Parathyroid adenoma (tissue), 2 donors: ENCODE measurements around the gene ASTN1.

ENCODE experiments used
- H2AFZ ChIP-seq: fragments of 300-600 bp; sonication (generic); one replicate; pipeline ENCODE4 v1.7.0; 2017; ENCODE audit warnings: antibody characterized with exemption, mild to moderate bottlenecking
- H3K27ac ChIP-seq: fragments of 300-600 bp; sonication (generic); one replicate; pipeline ENCODE4 v1.7.0; 2017
- H3K27me3 ChIP-seq: fragments of 300-600 bp; sonication (generic); one replicate; pipeline ENCODE4 v1.7.0; 2017; ENCODE audit warnings: low read length; ENCODE audit not compliant: control insufficient read depth, insufficient read depth
- H3K36me3 ChIP-seq: fragments of 300-600 bp; sonication (generic); one replicate; pipeline ENCODE4 v1.7.0; 2017; ENCODE audit warnings: low read length; ENCODE audit not compliant: control insufficient read depth, insufficient read depth
- H3K4me1 ChIP-seq: fragments of 300-600 bp; sonication (generic); one replicate; pipeline ENCODE4 v1.7.0; 2017; ENCODE audit warnings: control low read depth
- H3K4me2 ChIP-seq: fragments of 300-600 bp; sonication (generic); one replicate; pipeline ENCODE4 v1.7.0; 2017; ENCODE audit warnings: low read length
- H3K4me3 ChIP-seq: fragments of 300-600 bp; sonication (generic); one replicate; pipeline ENCODE4 v1.7.0; 2017; ENCODE audit warnings: low read depth, low read length
- H3K79me2 ChIP-seq: fragments of 300-600 bp; sonication (generic); one replicate; pipeline ENCODE4 v1.7.0; 2017; ENCODE audit warnings: control low read depth
- H3K9ac ChIP-seq: fragments of 300-600 bp; sonication (generic); one replicate; pipeline ENCODE4 v1.7.0; 2017; ENCODE audit warnings: mild to moderate bottlenecking
- H3K9me3 ChIP-seq: fragments of 300-600 bp; sonication (generic); one replicate; pipeline ENCODE4 v1.7.0; 2017; ENCODE audit warnings: low read length; ENCODE audit not compliant: control insufficient read depth
- TF ChIP-seq, protein P1 (sequence below): fragments of 300-600 bp; sonication (generic); IDR thresholded peaks from one replicate; pipeline ENCODE4 v1.7.0; 2017; ENCODE audit warnings: antibody characterized with exemption, mild to moderate bottlenecking
- donor health status: primary hyperparathyroidism.

Gene ASTN1

DNA sequence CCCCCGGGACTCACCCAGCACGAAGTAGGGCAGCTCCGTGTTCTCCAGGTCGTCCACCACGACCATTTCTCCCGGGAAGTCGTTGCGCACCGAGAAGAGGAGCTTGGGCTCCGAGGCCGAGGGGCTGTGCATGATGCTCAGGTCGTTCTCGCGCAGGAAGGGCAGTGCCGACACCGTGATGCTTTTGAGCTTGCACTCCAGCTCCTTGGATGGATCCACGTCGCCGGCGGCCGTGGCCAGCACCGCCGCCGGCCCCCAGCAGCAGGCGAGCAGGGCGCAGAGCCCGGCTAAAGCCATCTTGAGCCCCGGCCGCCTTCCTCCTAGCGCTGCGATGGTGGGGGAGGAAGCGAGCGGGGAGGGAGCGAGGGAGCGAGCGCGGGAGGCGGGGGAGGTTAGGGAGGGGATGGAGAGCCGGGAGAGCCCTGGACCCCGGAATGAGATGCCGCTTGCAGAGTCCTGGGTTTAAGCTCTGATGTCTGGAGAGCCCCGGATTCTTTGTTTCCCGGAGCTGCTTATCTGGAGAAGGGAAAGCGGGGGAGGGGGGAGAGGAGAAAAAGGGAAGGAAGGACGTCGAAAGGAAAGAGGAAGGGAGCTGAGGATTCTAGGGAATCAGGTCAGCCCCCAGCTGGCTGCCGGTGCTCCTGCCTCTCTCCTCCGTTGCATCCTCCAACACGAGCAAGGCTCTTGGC is at the start of gene ASTN1:
Gene ASTN1 (minus strand): TSS at position 333 of the 689 bp plus-strand sequence. CDS start 36 bp downstream, at position 297.
- TF ChIP-seq, protein P1, sequence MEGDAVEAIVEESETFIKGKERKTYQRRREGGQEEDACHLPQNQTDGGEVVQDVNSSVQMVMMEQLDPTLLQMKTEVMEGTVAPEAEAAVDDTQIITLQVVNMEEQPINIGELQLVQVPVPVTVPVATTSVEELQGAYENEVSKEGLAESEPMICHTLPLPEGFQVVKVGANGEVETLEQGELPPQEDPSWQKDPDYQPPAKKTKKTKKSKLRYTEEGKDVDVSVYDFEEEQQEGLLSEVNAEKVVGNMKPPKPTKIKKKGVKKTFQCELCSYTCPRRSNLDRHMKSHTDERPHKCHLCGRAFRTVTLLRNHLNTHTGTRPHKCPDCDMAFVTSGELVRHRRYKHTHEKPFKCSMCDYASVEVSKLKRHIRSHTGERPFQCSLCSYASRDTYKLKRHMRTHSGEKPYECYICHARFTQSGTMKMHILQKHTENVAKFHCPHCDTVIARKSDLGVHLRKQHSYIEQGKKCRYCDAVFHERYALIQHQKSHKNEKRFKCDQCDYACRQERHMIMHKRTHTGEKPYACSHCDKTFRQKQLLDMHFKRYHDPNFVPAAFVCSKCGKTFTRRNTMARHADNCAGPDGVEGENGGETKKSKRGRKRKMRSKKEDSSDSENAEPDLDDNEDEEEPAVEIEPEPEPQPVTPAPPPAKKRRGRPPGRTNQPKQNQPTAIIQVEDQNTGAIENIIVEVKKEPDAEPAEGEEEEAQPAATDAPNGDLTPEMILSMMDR: no peak
- H3K4me1 ChIP-seq: no peaks in the 10 kb centered on the region
- peak within 1 kb of the TSS; percentile 38 for H2AFZ ChIP-seq
- no peak within 1 kb of the TSS for H3K4me3 ChIP-seq
- H3K36me3 ChIP-seq: no peaks in the 10 kb centered on the region
- no peak within 1 kb of the TSS for H3K27ac ChIP-seq
- no peaks in the 10 kb centered on the region for H3K9me3 ChIP-seq
- peak within 1 kb of the TSS; percentile 55 for H3K4me2 ChIP-seq
- H3K79me2 ChIP-seq: no peaks in the 10 kb centered on the region
- no peak within 1 kb of the TSS for H3K9ac ChIP-seq
- no peaks in the 10 kb centered on the region for H3K27me3 ChIP-seq

DNA sequence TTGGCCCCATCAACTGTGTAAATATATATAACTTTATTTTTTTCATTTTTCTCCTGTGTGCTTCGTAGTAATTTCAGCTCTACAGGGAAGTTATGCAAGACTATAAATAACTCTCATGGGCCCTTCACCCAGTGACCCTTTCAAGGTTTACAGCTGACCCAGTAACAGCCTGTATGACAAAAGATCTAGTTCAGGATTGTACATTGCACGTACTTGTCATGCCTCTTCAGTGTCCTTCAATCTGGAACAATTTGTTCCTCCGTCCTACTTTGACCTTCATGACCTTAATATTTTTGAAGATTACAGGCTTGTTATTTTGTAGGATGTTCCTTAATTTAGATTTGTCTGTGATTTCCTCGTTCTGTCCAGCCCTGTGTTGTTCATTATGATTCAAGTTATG is 46.7 kb upstream of the ASTN1 start:
- Histone ChIP-seq H3K9ac (no peak overlapping the region), H3K36me3 (no peaks in the 10 kb centered on the region), H2AFZ (no peak overlapping the region), H3K79me2 (no peaks in the 10 kb centered on the region), H3K27ac (no peak overlapping the region), H3K27me3 (no peaks in the 10 kb centered on the region), H3K4me2 (no peak overlapping the region), H3K4me1 (no peaks in the 10 kb centered on the region), H3K9me3 (no peaks in the 10 kb centered on the region), H3K4me3 (no peak overlapping the region)
- TF ChIP-seq, protein P1: no peak

DNA sequence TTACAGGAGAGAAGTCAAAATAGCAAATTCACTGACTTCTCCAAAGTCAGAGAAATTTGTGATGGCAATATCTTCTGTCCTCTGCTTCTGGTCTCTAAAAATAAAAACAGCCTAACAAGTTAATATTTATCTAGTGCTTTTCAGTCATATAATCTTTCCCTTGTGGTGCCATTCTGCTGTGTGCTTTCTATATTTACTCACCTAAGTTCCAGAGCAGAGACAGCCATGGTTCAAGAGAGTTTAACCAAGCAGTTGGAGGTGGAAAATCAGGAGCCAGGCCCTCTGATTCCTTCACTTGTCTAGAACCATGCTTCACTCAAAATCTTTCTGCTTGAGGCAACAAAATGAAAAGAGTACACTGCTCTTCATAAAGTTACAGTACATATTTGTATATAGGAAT is 45.6 kb upstream of the ASTN1 start:
- Histone ChIP-seq H3K9me3 (no peaks in the 10 kb centered on the region), H3K4me1 (no peaks in the 10 kb centered on the region), H3K79me2 (no peaks in the 10 kb centered on the region), H2AFZ (no peak overlapping the region), H3K27me3 (no peaks in the 10 kb centered on the region), H3K9ac (no peak overlapping the region), H3K36me3 (no peaks in the 10 kb centered on the region), H3K4me3 (no peak overlapping the region), H3K4me2 (no peak overlapping the region), H3K27ac (no peak overlapping the region)
- TF ChIP-seq, protein P1: no peak

DNA sequence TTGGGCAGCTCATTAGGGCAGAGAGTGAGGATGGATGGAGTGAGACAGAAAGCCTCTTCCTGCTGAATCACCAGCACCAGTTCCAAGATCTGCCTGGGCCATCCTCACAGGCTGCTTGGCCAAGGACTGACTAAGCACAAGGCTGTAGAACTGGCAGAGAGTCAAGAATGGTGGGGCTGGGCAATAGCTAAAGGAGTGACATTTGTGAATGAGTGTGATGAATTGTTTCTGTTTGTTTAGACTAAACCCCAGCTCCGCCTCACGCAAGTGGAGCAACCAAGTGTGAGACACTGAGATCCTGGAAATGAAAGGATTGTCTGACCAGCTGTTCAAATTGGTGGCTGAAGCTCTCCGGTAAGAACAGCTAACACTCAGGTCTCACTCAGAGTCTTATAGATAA is 44.8 kb upstream of the ASTN1 start:
- Histone ChIP-seq H3K36me3 (no peaks in the 10 kb centered on the region), H3K4me3 (no peak overlapping the region), H3K27me3 (no peaks in the 10 kb centered on the region), H3K9me3 (no peaks in the 10 kb centered on the region), H3K4me2 (no peak overlapping the region), H3K4me1 (no peaks in the 10 kb centered on the region), H3K27ac (no peak overlapping the region), H3K9ac (no peak overlapping the region), H3K79me2 (no peaks in the 10 kb centered on the region), H2AFZ (no peak overlapping the region)
- TF ChIP-seq, protein P1: no peak

DNA sequence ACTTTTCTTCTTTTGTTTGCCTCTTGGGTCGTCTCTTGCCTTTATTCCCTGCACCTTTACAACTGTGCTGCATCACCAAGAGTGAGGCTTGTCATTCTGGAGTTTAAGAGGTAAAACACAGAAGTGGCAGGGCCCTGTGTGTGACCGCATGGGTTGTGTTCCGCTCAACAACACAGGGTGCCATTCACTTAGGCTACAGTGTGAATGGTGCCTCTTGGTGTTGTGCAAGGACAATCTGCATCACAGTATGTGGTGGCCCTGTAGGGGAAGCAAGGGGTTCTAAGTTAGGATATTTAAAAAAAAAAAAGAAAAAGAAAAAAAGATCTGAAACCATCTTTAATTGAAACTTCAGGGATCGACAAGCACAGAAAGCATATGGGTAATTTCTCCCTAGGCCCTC is 44.4 kb upstream of the ASTN1 start:
- Histone ChIP-seq H3K4me2 (no peak overlapping the region), H3K27ac (no peak overlapping the region)
- TF ChIP-seq, protein P1: no peak

More for the DNA sequence above, 44.4 kb upstream of the ASTN1 start:
- no peak overlapping the region for H2AFZ ChIP-seq
- H3K79me2 ChIP-seq: no peaks in the 10 kb centered on the region
- H3K4me3 ChIP-seq: no peak overlapping the region
- H3K9me3 ChIP-seq: no peaks in the 10 kb centered on the region
- H3K9ac ChIP-seq: no peak overlapping the region
- no peaks in the 10 kb centered on the region for H3K27me3 ChIP-seq
- no peaks in the 10 kb centered on the region for H3K36me3 ChIP-seq
- H3K4me1 ChIP-seq: no peaks in the 10 kb centered on the region
